Measurements from ENCODE around the gene BNC2.

BNC2 gene

DNA sequence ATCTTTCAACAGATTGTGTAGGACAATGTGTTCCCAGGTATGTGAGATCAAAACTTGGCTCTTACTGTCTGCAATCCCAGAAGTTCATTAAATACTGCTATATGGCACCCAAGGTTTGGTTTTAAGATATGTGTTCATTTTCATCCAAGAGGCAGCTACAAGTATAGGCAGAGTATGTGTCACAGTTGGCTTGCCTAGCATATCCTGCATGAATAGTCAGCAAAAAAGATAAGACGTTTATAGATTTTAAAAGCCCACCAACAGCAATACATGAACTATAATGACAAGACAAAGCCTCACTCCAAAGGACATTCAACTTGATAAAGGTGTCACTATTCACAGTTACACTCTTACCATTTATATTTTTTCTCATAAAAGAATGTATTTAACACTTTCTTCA, 99.1 kb downstream of the BNC2 start:
- Mint-ChIP-seq H3K27me3 (no peaks in the 10 kb centered on the region), H3K4me1 (ENCODE audit: low read depth) (no peaks in the 10 kb centered on the region), H3K9me3 (no peaks in the 10 kb centered on the region), H3K27ac (no peak overlapping the region), H3K4me3 (no peak overlapping the region), H3K36me3 (ENCODE audit: low read depth) (no peaks in the 10 kb centered on the region)

DNA sequence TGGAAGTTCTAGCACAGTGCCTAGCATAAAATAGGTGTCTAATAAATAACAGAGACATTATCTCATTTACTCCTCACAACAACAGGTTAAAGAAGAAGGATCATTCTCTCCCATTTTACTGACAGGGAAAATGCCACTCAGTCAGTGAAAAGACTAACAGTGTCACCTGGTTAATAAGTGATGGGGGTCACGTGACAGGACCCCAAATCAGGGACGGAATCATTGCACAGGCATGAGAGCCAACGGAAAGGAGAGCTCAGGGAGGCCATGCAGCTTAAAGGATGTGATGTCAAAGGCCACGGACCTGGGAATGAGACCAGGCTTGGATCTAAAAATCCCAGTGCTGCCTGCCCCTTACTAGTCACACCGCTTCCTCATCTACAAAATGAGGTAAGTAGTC, 101.2 kb downstream of the BNC2 start:
- H3K4me1 Mint-ChIP-seq (ENCODE audit: low read depth), result no peaks in the 10 kb centered on the region
- no peaks in the 10 kb centered on the region for H3K27me3 Mint-ChIP-seq
- no peak overlapping the region for H3K4me3 Mint-ChIP-seq
- H3K36me3 Mint-ChIP-seq (ENCODE audit: low read depth), result no peaks in the 10 kb centered on the region
- H3K9me3 Mint-ChIP-seq, result no peaks in the 10 kb centered on the region
- no peak overlapping the region for H3K27ac Mint-ChIP-seq

DNA sequence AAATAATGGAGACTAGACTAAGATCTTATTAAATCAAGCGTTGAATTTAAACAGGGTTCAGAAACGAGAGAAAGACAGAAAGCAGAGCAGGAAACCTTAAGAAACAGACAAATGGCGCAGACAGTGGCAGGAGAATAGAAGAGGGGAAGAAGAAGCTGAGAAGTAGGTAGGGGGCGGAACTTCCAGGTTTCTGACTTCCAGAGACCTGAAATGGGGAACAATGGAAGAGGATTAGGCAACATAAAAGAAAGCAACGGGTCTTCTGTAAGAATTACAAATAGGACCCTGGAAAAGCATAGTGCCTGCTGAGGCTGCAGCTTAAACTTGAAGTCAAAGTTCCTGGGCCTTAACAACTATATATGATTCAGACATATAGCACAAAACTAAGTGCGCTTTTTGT, 101.7 kb downstream of the BNC2 start:
- no peak overlapping the region for H3K4me3 Mint-ChIP-seq
- no peaks in the 10 kb centered on the region for H3K36me3 Mint-ChIP-seq (ENCODE audit: low read depth)
- no peaks in the 10 kb centered on the region for H3K9me3 Mint-ChIP-seq
- no peaks in the 10 kb centered on the region for H3K4me1 Mint-ChIP-seq (ENCODE audit: low read depth)
- H3K27ac Mint-ChIP-seq, result no peak overlapping the region
- no peaks in the 10 kb centered on the region for H3K27me3 Mint-ChIP-seq

DNA sequence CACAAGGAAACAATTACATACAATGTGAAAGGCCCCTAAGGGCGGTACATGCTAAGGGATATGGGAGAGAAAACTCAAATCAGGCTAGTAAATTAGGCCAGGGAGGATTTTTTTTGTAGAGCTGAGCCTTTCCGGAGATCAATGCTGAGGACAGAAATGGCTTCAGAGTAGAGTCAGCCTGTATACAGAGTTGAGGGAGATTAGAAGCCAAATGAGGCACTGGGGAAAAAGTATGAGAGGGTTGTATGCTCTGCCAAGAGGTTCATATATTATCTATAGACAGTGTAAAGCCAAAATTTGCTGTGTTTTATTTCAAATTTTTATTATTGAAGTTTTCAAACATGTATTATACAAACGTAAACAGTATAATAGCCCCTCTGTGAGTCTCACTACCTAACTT, 103.1 kb downstream of the BNC2 start:
- no peak overlapping the region for H3K27ac Mint-ChIP-seq
- H3K9me3 Mint-ChIP-seq, result no peaks in the 10 kb centered on the region
- H3K4me1 Mint-ChIP-seq (ENCODE audit: low read depth), result no peaks in the 10 kb centered on the region
- H3K4me3 Mint-ChIP-seq, result no peak overlapping the region
- no peaks in the 10 kb centered on the region for H3K27me3 Mint-ChIP-seq
- no peaks in the 10 kb centered on the region for H3K36me3 Mint-ChIP-seq (ENCODE audit: low read depth)

DNA sequence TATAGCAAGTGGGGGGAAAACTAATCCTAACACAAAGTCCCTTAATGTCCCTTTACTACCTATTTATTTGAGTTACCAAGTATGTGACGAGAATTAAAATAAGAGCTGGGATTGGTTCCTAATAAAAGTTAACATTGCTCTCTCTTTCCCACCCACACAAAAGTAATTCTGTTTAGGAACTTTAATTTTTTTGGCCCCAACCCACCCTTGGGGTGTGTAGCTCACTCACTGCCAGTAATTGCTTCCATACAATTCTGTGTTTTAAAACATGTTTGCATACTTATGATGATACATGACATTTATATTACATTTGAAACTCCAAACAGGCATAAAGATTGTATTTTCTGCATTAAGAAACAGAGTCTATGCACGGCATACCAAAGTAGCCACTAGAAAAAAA, 106.5 kb downstream of the BNC2 start:
- Mint-ChIP-seq H3K27me3 (no peaks in the 10 kb centered on the region), H3K36me3 (ENCODE audit: low read depth) (no peaks in the 10 kb centered on the region), H3K9me3 (no peaks in the 10 kb centered on the region), H3K27ac (no peak overlapping the region), H3K4me3 (no peak overlapping the region), H3K4me1 (ENCODE audit: low read depth) (no peaks in the 10 kb centered on the region)

DNA sequence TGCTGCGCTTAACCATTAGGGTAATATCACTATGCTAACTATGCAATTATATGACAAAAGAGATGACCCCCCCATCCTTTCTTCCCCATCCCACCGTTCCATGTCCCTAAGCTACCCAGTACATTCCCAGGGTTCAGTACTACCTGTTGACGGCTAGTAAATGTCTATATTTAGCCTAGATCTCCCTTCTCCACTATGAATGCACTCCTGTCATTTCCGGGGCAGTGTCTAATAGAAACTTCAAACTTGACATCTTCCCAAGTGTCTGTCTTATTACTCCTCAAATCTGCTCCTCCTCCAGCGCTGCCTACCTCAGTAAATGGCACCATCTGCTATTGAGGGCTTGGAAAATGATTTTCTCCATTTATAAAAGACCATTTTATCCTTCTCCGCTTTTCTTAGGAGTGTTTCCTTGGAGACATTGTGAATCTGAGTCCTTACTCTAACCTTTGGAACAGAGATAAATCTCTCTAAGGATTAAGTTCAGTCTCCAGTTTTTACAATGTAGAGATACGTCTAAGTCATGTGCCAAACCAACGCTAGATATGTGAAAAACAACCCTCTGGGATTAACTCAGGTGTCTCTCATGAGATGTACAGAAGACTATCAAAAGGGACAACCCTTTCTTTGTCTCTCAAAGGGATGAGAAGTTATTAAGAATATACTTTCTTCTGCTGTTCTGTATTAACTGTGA, 114.9 kb downstream of the BNC2 start:
- Mint-ChIP-seq H3K4me3 (no peak overlapping the region), H3K27me3 (no peaks in the 10 kb centered on the region), H3K27ac (no peak overlapping the region), H3K36me3 (ENCODE audit: low read depth) (no peaks in the 10 kb centered on the region), H3K4me1 (ENCODE audit: low read depth) (no peaks in the 10 kb centered on the region), H3K9me3 (peaks cover 3% of the 10 kb centered on the region)

DNA sequence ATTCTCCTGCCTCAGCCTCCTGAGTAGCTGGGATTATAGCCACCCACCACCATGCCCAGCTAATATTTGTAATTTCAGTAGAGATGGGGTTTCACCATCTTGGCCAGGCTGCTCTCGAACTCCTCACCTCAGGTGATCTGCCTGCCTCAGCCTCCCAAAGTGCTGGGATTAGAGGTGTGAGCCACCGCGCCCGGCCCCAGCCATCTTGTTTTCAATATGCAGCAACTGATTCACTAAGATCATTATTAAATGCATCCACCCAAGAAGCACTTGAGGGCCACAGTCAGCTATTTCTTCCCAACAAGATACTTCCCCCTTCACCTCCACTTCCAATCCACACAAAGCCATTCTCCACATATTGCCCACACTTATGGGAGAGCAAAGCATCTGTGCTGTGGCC, 115.8 kb downstream of the BNC2 start:
- H3K4me1 Mint-ChIP-seq (ENCODE audit: low read depth), result no peaks in the 10 kb centered on the region
- H3K4me3 Mint-ChIP-seq, result no peak overlapping the region
- no peak overlapping the region for H3K27ac Mint-ChIP-seq
- H3K9me3 Mint-ChIP-seq, result peaks cover 3% of the 10 kb centered on the region
- no peaks in the 10 kb centered on the region for H3K36me3 Mint-ChIP-seq (ENCODE audit: low read depth)
- H3K27me3 Mint-ChIP-seq, result no peaks in the 10 kb centered on the region

DNA sequence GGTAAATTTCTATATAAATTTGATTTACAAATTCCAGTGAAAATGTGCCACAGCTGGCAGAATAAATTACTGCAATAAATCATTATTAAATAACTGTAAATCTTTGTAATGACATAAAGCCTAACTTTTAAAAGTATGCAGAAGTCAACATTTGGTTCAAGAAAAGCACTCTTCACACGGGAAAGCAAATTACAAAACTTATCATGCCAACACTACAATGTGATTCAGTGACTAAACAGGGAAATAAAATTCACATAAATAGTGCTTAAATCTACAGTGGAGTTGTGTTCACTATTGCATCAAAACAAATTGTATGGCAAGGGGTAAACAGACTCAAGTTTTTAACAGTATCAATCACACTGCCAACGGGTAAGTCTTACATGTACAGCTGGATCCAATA, 117.2 kb downstream of the BNC2 start:
- Mint-ChIP-seq H3K4me3 (no peak overlapping the region), H3K27ac (no peak overlapping the region), H3K4me1 (ENCODE audit: low read depth) (no peaks in the 10 kb centered on the region), H3K9me3 (peaks cover 3% of the 10 kb centered on the region), H3K36me3 (ENCODE audit: low read depth) (no peaks in the 10 kb centered on the region), H3K27me3 (no peaks in the 10 kb centered on the region)

DNA sequence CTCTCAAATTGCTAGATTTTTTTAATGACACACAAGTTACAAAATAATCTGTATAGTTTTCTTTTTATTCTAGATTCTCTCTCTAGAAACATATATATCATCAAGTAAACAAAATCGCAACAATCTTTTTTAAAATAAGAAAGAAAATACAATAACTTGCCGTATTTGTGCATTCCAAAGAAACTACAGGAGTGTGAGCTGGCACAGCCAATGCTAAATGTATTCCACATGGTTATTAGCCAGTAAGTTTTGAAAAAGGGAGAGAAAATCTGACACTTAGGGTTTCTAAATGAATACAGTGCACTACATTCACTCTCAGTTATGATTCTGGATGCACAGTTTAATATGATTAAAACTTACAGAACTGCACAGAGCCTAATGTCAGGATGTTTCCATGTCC, 117.9 kb downstream of the BNC2 start:
- Mint-ChIP-seq H3K36me3 (ENCODE audit: low read depth) (no peaks in the 10 kb centered on the region), H3K9me3 (peaks cover 3% of the 10 kb centered on the region), H3K4me3 (no peak overlapping the region), H3K27me3 (no peaks in the 10 kb centered on the region), H3K27ac (no peak overlapping the region), H3K4me1 (ENCODE audit: low read depth) (no peaks in the 10 kb centered on the region)

DNA sequence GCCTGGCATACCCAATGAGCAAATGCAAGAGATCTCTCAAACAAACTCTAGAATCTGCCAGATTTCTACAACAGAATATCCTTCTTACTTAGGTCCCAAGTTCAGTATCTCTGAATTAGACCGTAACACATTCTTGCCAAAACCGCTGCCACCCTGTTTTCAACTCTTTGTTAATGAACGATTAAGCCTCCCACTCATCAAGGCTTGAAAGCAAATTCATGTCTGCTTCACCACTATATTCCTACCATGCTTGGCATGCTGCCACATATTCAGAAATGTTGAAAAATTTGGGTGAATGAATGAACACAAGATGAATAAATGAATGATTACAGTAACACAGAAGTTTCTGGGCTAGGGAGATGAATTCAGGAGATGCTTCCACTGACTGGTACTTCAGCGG, 119.9 kb downstream of the BNC2 start:
- no peak overlapping the region for H3K27ac Mint-ChIP-seq
- no peaks in the 10 kb centered on the region for H3K36me3 Mint-ChIP-seq (ENCODE audit: low read depth)
- H3K4me3 Mint-ChIP-seq, result no peak overlapping the region
- no peaks in the 10 kb centered on the region for H3K4me1 Mint-ChIP-seq (ENCODE audit: low read depth)
- H3K27me3 Mint-ChIP-seq, result no peaks in the 10 kb centered on the region
- peaks cover 3% of the 10 kb centered on the region for H3K9me3 Mint-ChIP-seq

DNA sequence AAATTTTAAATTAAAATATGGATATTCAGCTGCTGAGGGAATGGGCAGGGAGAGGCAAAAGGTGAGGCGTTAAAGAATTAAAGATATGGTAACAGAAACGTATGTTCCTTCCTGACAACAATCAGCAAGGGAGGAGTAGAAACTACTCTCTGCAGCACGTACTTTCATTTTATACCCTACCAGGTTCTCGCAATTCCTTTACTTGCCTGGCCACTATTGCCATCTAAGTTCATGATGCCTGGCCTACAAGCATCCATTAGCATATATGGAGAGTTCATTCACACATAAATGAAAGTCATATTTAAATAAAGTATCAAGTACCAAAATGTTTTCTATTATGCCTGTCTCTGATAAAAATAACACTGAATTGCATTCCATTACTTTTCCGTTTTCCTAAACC, 125.1 kb downstream of the BNC2 start:
- Mint-ChIP-seq H3K27me3 (no peaks in the 10 kb centered on the region), H3K36me3 (ENCODE audit: low read depth) (no peaks in the 10 kb centered on the region), H3K4me3 (no peak overlapping the region), H3K27ac (no peak overlapping the region), H3K4me1 (ENCODE audit: low read depth) (no peaks in the 10 kb centered on the region), H3K9me3 (no peaks in the 10 kb centered on the region)

DNA sequence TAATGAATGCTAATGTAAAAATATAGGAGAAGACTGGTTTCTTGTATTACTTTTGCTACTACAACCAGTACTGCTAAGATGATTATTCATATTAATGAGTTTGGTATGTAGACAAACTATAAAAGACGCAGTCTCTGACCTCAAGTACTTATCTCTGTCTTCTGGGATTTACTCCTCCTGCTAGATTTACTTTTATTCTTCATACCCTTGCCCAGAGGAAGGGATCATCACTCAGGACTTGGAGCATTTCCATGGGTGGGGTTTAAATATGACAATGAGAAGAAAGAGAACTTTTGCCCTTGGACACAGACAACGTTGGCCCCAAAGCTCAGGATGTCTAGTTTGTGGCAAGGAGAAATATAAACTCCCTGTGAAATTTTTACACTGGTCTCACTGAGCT, 126.1 kb downstream of the BNC2 start:
- Mint-ChIP-seq H3K4me1 (ENCODE audit: low read depth) (no peaks in the 10 kb centered on the region), H3K27me3 (no peaks in the 10 kb centered on the region), H3K4me3 (no peak overlapping the region), H3K27ac (no peak overlapping the region), H3K36me3 (ENCODE audit: low read depth) (no peaks in the 10 kb centered on the region), H3K9me3 (no peaks in the 10 kb centered on the region)

DNA sequence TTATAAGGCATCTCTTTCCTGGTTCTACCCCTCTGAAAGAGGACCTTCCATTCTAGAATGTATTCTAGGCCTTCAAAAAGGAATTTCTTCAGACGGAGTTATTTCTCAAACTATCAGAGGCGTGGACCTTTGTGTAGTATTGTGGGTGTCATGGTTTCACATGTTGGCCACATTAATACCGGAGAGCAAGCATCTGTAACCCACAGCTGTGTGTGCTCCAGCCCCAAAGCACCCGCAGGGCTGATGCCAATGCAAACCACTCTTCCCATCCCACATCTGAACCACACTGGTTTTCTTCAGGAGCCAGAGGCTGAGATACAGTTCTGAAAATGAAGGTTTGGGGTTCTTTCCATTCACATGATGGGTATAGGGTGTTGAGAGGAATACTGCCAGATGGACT, 127.1 kb downstream of the BNC2 start:
- no peaks in the 10 kb centered on the region for H3K9me3 Mint-ChIP-seq
- no peaks in the 10 kb centered on the region for H3K27me3 Mint-ChIP-seq
- H3K27ac Mint-ChIP-seq, result no peak overlapping the region
- no peak overlapping the region for H3K4me3 Mint-ChIP-seq
- no peaks in the 10 kb centered on the region for H3K36me3 Mint-ChIP-seq (ENCODE audit: low read depth)
- no peaks in the 10 kb centered on the region for H3K4me1 Mint-ChIP-seq (ENCODE audit: low read depth)

DNA sequence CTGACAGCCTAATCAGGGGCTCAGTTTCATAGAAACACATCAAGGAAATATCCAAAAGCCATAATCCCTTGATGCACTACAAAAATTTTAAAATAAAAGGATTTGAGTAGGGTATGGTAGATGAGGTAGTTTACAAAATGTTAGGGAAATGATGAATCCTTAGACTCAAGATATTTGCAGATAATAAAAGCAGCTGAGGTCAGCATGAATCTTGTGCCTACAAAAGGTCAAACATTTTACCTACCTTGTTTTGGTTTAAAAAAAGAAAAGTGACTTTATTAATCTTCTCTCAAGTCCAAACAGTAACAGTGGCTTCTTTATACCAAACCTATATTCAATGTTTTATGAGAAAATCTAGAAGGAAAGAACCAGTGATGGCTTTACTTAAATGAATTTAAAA, 135.5 kb downstream of the BNC2 start:
- H3K27me3 Mint-ChIP-seq, result peaks cover 6% of the 10 kb centered on the region
- H3K4me1 Mint-ChIP-seq (ENCODE audit: low read depth), result no peaks in the 10 kb centered on the region
- H3K27ac Mint-ChIP-seq, result no peak overlapping the region
- no peak overlapping the region for H3K4me3 Mint-ChIP-seq
- no peaks in the 10 kb centered on the region for H3K36me3 Mint-ChIP-seq (ENCODE audit: low read depth)
- no peaks in the 10 kb centered on the region for H3K9me3 Mint-ChIP-seq

DNA sequence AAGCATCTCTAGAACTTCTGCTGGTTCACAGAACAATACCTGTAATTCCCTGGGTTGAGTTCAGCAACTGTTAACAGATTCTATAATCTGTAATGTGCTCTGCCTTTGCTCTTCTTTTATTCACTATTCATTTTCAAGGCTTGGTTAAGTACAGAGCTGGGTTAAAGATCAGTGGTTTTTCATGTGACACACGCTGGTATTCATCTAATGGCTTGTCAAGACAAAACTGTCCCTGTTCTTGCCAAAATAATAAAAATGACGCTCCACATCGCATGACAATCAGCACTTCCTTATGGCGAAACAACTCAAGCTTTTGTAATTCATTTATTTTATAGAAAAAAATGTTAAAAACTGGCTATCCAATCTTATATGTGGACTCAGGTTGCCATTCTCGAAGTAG, 137.9 kb downstream of the BNC2 start:
- Mint-ChIP-seq H3K27ac (no peak overlapping the region), H3K4me1 (ENCODE audit: low read depth) (no peaks in the 10 kb centered on the region), H3K4me3 (no peak overlapping the region), H3K27me3 (peaks cover 29% of the 10 kb centered on the region), H3K9me3 (no peaks in the 10 kb centered on the region), H3K36me3 (ENCODE audit: low read depth) (no peaks in the 10 kb centered on the region)

DNA sequence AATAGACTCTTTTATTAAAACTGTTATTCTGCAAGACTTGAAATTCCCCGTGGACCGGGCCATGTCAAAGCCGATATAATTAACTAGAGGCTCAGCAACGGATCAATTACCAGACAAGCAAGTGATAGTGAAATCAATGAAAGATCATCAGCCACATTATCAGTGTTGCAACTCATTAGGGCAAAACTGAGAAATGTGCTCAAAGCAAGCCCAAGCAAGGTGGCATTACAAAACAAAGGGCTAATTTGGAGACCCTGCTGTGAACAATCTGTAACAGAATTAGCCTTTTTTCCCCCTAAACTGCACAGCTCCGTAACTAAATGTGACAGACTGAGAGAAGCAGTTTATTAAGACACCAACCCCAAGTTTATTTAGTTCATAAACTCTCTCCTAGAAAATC, 140.3 kb downstream of the BNC2 start:
- H3K27ac Mint-ChIP-seq, result no peak overlapping the region
- H3K4me3 Mint-ChIP-seq, result no peak overlapping the region
- H3K27me3 Mint-ChIP-seq, result peaks cover 52% of the 10 kb centered on the region
- peaks cover 11% of the 10 kb centered on the region for H3K4me1 Mint-ChIP-seq (ENCODE audit: low read depth)
- H3K9me3 Mint-ChIP-seq, result no peaks in the 10 kb centered on the region
- H3K36me3 Mint-ChIP-seq (ENCODE audit: low read depth), result no peaks in the 10 kb centered on the region
